ENCODE data around the gene CHD8.

CHD8 gene

DNA sequence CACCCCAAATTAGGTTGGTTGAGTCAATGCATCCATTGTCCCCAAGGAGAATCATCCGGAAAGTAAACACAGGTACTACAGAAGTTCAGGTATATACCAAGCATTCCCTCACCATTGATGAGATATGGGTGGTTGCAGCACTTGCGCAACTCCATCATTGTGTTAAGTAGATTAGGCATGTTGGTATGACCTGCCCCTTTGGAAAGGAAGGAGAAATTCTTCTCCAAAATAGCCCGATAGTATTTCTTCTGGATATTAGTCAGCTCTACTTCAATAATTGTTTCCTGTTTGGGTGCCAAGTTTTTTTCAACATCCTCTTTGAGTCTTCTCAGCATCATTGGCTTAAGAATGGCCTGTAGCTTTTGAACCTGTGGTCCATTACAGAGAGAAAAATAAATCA is 50.8 kb downstream of the CHD8 start:
- ATAC-seq, result no peak
- TF ChIP-seq CSDC2 (CRISPR knock-in tag; IDR thresholded peaks at IDR 0.05) (no peak), GLIS3 (CRISPR knock-in tag; IDR thresholded peaks at IDR 0.05) (no peak), TCF4 (CRISPR knock-in tag; IDR thresholded peaks at IDR 0.05; ENCODE audit: borderline replicate concordance) (no peak), PPARA (CRISPR knock-in tag; IDR thresholded peaks at IDR 0.05; ENCODE audit: borderline replicate concordance) (no peak), PATZ1 (CRISPR knock-in tag; IDR thresholded peaks at IDR 0.05; ENCODE audit: borderline replicate concordance) (no peak), ZFP3 (CRISPR knock-in tag; IDR thresholded peaks at IDR 0.05) (no peak), ZNF8 (CRISPR knock-in tag; IDR thresholded peaks at IDR 0.05) (no peak), ARNTL (CRISPR knock-in tag; IDR thresholded peaks at IDR 0.05; ENCODE audit: borderline replicate concordance, low read depth) (no peak), RARB (CRISPR knock-in tag; IDR thresholded peaks at IDR 0.05) (no peak), ZFP30 (CRISPR knock-in tag; IDR thresholded peaks at IDR 0.05) (no peak)
- TF ChIP-seq, protein P1, sequence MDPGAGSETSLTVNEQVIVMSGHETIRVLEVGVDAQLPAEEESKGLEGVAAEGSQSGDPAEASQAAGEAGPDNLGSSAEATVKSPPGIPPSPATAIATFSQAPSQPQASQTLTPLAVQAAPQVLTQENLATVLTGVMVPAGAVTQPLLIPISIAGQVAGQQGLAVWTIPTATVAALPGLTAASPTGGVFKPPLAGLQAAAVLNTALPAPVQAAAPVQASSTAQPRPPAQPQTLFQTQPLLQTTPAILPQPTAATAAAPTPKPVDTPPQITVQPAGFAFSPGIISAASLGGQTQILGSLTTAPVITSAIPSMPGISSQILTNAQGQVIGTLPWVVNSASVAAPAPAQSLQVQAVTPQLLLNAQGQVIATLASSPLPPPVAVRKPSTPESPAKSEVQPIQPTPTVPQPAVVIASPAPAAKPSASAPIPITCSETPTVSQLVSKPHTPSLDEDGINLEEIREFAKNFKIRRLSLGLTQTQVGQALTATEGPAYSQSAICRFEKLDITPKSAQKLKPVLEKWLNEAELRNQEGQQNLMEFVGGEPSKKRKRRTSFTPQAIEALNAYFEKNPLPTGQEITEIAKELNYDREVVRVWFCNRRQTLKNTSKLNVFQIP (CRISPR knock-in tag; IDR thresholded peaks at IDR 0.05; ENCODE audit: borderline replicate concordance, low read depth), result no peak
- TF ChIP-seq, protein P2, sequence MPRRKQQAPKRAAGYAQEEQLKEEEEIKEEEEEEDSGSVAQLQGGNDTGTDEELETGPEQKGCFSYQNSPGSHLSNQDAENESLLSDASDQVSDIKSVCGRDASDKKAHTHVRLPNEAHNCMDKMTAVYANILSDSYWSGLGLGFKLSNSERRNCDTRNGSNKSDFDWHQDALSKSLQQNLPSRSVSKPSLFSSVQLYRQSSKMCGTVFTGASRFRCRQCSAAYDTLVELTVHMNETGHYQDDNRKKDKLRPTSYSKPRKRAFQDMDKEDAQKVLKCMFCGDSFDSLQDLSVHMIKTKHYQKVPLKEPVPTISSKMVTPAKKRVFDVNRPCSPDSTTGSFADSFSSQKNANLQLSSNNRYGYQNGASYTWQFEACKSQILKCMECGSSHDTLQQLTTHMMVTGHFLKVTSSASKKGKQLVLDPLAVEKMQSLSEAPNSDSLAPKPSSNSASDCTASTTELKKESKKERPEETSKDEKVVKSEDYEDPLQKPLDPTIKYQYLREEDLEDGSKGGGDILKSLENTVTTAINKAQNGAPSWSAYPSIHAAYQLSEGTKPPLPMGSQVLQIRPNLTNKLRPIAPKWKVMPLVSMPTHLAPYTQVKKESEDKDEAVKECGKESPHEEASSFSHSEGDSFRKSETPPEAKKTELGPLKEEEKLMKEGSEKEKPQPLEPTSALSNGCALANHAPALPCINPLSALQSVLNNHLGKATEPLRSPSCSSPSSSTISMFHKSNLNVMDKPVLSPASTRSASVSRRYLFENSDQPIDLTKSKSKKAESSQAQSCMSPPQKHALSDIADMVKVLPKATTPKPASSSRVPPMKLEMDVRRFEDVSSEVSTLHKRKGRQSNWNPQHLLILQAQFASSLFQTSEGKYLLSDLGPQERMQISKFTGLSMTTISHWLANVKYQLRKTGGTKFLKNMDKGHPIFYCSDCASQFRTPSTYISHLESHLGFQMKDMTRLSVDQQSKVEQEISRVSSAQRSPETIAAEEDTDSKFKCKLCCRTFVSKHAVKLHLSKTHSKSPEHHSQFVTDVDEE (CRISPR knock-in tag; IDR thresholded peaks at IDR 0.05), result no peak
- TF ChIP-seq, protein P3, sequence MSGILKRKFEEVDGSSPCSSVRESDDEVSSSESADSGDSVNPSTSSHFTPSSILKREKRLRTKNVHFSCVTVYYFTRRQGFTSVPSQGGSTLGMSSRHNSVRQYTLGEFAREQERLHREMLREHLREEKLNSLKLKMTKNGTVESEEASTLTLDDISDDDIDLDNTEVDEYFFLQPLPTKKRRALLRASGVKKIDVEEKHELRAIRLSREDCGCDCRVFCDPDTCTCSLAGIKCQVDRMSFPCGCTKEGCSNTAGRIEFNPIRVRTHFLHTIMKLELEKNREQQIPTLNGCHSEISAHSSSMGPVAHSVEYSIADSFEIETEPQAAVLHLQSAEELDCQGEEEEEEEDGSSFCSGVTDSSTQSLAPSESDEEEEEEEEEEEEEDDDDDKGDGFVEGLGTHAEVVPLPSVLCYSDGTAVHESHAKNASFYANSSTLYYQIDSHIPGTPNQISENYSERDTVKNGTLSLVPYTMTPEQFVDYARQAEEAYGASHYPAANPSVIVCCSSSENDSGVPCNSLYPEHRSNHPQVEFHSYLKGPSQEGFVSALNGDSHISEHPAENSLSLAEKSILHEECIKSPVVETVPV (CRISPR knock-in tag; IDR thresholded peaks at IDR 0.05), result no peak

DNA sequence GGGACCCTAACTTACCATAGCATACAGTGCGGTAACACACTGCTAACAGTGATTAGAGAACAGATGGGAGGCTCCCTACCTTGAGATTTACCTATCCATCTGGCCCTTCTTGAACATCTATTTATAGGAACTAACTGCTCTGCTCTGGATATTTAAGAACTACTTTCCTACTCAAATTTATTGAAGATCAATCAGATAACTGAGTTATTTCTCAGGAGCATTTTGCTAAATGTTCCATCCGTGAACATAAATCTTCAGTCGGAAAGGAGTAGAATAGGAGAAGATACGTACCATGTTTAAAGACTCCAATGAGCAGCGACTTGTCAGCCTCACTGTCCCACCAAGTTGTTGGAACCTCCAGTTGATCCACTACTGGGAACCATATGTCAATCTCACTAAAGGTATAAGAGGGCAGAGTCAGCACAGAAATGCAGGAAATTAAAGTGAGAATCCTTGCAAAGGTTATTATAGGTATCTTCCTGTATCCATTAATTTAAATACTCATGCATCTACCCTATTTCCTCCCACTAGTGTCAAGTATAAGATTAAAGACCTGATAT is 56.5 kb downstream of the CHD8 start:
- TF ChIP-seq OSR1 (CRISPR knock-in tag; IDR thresholded peaks at IDR 0.05) (no peak), ZC3H10 (CRISPR knock-in tag; IDR thresholded peaks at IDR 0.05) (no peak), PATZ1 (CRISPR knock-in tag; IDR thresholded peaks at IDR 0.05; ENCODE audit: borderline replicate concordance) (no peak), ESRRG (CRISPR knock-in tag; IDR thresholded peaks at IDR 0.05) (no peak), ZFP30 (CRISPR knock-in tag; IDR thresholded peaks at IDR 0.05) (no peak), ZNF70 (CRISPR knock-in tag; IDR thresholded peaks at IDR 0.05) (no peak), ISL1 (CRISPR knock-in tag; IDR thresholded peaks at IDR 0.05) (no peak), CSDC2 (CRISPR knock-in tag; IDR thresholded peaks at IDR 0.05) (no peak), RARB (CRISPR knock-in tag; IDR thresholded peaks at IDR 0.05) (no peak), ARNTL (CRISPR knock-in tag; IDR thresholded peaks at IDR 0.05; ENCODE audit: borderline replicate concordance, low read depth) (no peak), PPARA (CRISPR knock-in tag; IDR thresholded peaks at IDR 0.05; ENCODE audit: borderline replicate concordance) (no peak), ZNF8 (CRISPR knock-in tag; IDR thresholded peaks at IDR 0.05) (no peak), TCF4 (CRISPR knock-in tag; IDR thresholded peaks at IDR 0.05; ENCODE audit: borderline replicate concordance) (no peak), BACH2 (CRISPR knock-in tag; IDR thresholded peaks at IDR 0.05; ENCODE audit: borderline replicate concordance) (no peak), ZNF565 (CRISPR knock-in tag; conservative IDR thresholded peaks at IDR 0.05; ENCODE audit: low read depth) (no peak), GLIS3 (CRISPR knock-in tag; IDR thresholded peaks at IDR 0.05) (no peak)
- TF ChIP-seq, protein P2 (CRISPR knock-in tag; IDR thresholded peaks at IDR 0.05), result no peak
- TF ChIP-seq, protein P3 (CRISPR knock-in tag; IDR thresholded peaks at IDR 0.05), result no peak
- TF ChIP-seq, protein P1 (CRISPR knock-in tag; IDR thresholded peaks at IDR 0.05; ENCODE audit: borderline replicate concordance, low read depth), result no peak
- no peak for ATAC-seq
